Heart left ventricle (tissue), 13 donors: ENCODE data around the gene MUC2.

Experiments
- POLR2A ChIP-seq, 2 donors: fragments of 450-650 bp; IDR thresholded peaks; one replicate each; pipeline ENCODE4 v1.6.1; 2017; ENCODE audit warnings: antibody characterized with exemption in 2 of 2, mild to moderate bottlenecking in 2 of 2, moderate library complexity in 2 of 2
- TF ChIP-seq, protein P1 (sequence below), 12 donors: fragments of 200-600 bp; sonication (generic) in 4 of 12; IDR thresholded peaks; one replicate each; pipeline versions ENCODE4 v1.5.0 to v1.8.0; 2018 to 2022; ENCODE audit warnings: antibody characterized with exemption in 12 of 12, mild to moderate bottlenecking in 5 of 12
- donor health status: ischemic (EF 13 %, LVEDD 7.1; RV severe dilation, severe dysfunction).
- donor health status: DM: no; HTN: yes; CAD: no.
- donor health status: DM: no; HTN: no; CAD: no.
- donor health status: ischemic (EF 25% LVEDD 6.9; RV normal size, moderate dysfunction).
- donor health status: ischemic (EF 25% LVEDD 5.7; RV mildly dilated, moderate dysfunction).
- donor health status: ischemic (EF 35%, LVEDD 5.7; RV mildly dilated, moderate dysfunction).
- donor health status: nonischemic (EF 11% LVEDD 7.7; RV severe dilation, severe dysfunction).
- donor health status: DM: yes; HTN: yes; CAD: no.
- donor health status: PGD.
- donor health status: ischemic (EF 29% LVEDD 5.4; RV normal size, mild dysfunction).
- donor health status: nonischemic (EF 23%, LVEDD 6.1; RV moderate dilation, normal function).

DNA sequence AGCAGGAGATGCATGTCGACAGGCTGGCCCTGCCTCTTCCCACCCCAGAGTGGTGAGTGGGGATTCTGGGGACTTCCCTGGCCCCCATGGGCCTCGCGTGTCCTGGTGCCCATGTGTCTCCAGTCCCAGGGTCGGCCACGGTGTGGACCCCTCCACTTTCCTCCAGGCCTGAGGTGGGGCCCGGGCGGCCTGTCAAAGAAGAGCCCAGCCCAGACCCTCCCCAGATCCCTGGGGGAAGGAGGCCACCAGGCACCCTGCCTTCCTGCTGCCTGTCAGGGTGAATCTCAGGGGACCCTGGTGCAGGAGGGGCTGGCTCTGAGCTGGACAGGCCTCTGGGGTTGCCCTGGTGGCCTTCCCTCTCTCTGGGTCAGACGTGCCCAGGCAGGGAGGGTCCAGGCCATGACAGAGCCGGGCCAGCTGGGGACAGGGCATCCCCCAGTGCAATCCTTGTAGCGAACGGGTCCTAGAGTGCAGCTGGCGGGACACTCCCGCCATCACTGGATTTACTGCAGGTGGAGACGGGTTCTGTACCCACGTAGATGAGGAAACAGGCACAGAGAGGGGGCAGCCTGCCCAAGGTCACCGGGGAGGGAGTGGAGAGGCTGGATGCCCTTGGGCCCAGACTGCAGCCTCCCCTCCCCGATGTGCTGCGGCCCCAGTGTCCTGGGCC, 24.6 kb upstream of the MUC2 start:
- TF ChIP-seq, protein P1, sequence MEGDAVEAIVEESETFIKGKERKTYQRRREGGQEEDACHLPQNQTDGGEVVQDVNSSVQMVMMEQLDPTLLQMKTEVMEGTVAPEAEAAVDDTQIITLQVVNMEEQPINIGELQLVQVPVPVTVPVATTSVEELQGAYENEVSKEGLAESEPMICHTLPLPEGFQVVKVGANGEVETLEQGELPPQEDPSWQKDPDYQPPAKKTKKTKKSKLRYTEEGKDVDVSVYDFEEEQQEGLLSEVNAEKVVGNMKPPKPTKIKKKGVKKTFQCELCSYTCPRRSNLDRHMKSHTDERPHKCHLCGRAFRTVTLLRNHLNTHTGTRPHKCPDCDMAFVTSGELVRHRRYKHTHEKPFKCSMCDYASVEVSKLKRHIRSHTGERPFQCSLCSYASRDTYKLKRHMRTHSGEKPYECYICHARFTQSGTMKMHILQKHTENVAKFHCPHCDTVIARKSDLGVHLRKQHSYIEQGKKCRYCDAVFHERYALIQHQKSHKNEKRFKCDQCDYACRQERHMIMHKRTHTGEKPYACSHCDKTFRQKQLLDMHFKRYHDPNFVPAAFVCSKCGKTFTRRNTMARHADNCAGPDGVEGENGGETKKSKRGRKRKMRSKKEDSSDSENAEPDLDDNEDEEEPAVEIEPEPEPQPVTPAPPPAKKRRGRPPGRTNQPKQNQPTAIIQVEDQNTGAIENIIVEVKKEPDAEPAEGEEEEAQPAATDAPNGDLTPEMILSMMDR (IDR thresholded peaks at IDR 0.05), result no peak
- no peak for TF ChIP-seq POLR2A (IDR thresholded peaks at IDR 0.05)
